SK-N-MC (cell line): ENCODE data around the gene RGS7.
"Not testable (repeated sequence)": the region's sequence is repeated elsewhere in the genome, so short reads cannot be mapped to it uniquely, and the experiment has no call there.

Source experiments
- DNase-seq: peaks from one replicate; pipeline ENCODE4 v3.0.0-alpha.2; 2011; ENCODE audit warnings: low read depth, low spot score
- H3K27ac ChIP-seq: fragments of 200-600 bp; sonication (generic); 2 replicates; pipeline ENCODE4 v1.5.1; 2016; ENCODE audit warnings: mixed run types
- H3K36me3 ChIP-seq: fragments of 200-600 bp; sonication (generic); 2 replicates; pipeline ENCODE4 v1.6.1; 2017; ENCODE audit warnings: antibody characterized with exemption, low read length, mixed read lengths; ENCODE audit not compliant: insufficient read depth
- H3K4me3 ChIP-seq: fragments of 200-600 bp; sonication (generic); 2 replicates; pipeline ENCODE4 v1.5.1; 2016
- H3K9ac ChIP-seq: fragments of 200-600 bp; sonication (generic); 2 replicates; pipeline ENCODE4 v1.8.0; 2017; ENCODE audit warnings: mixed run types, mixed read lengths; ENCODE audit not compliant: insufficient read length
- H3K9me3 ChIP-seq: fragments of 200-600 bp; sonication (generic); 2 replicates; pipeline ENCODE4 v1.6.1; 2017; ENCODE audit warnings: low read depth, mild to moderate bottlenecking, antibody characterized with exemption, low read length, moderate library complexity, mixed read lengths
- EZH2 ChIP-seq: fragments of 200-600 bp; sonication (generic); IDR thresholded peaks from one replicate; pipeline ENCODE4 v1.6.1; 2017; ENCODE audit warnings: antibody characterized with exemption
- FOXP2 ChIP-seq: optimal IDR thresholded peaks from 2 replicates; pipeline ENCODE3; 2011; ENCODE audit warnings: mild to moderate bottlenecking, moderate library complexity; ENCODE audit not compliant: insufficient read depth; ENCODE audit errors: extremely low read length, control extremely low read depth
- POLR2AphosphoS5 ChIP-seq: IDR thresholded peaks from 2 replicates; pipeline ENCODE4 v1.6.1; 2012; ENCODE audit warnings: mild to moderate bottlenecking, low read depth, low read length, borderline replicate concordance

Gene RGS7

GRCh38 chr1:240743705-240744104 lies 613.3 kb downstream of the RGS7 start:
- H3K4me3 ChIP-seq, result no peak overlapping the region
- no peak for TF ChIP-seq POLR2AphosphoS5
- TF ChIP-seq EZH2, result no peak
- no peak for TF ChIP-seq FOXP2
- H3K36me3 ChIP-seq, result no peaks in the 10 kb centered on the region
- DNase-seq, result no peak
- no peaks in the 10 kb centered on the region for H3K9me3 ChIP-seq
- H3K27ac ChIP-seq, result no peak overlapping the region
- H3K9ac ChIP-seq, result no peak overlapping the region

- no peak for DNase-seq
- Histone ChIP-seq H3K4me3 (no peak overlapping the region), H3K36me3 (no peaks in the 10 kb centered on the region), H3K9me3 (no peaks in the 10 kb centered on the region), H3K27ac (no peak overlapping the region), H3K9ac (no peak overlapping the region)
- TF ChIP-seq FOXP2 (no peak), POLR2AphosphoS5 (no peak), EZH2 (no peak)
Measured at GRCh38 chr1:240739754-240740153, 617.3 kb downstream of the RGS7 start.

- H3K9ac ChIP-seq, result no peak overlapping the region
- no peak for DNase-seq
- TF ChIP-seq FOXP2 (no peak), POLR2AphosphoS5 (no peak), EZH2 (no peak)
- H3K9me3 ChIP-seq, result no peaks in the 10 kb centered on the region
- H3K36me3 ChIP-seq, result no peaks in the 10 kb centered on the region
- no peak overlapping the region for H3K27ac ChIP-seq
- no peak overlapping the region for H3K4me3 ChIP-seq
Measured at GRCh38 chr1:240739139-240739538, 617.9 kb downstream of the RGS7 start.

GRCh38 chr1:240737766-240738265 lies 619.2 kb downstream of the RGS7 start:
- no peak for DNase-seq
- H3K27ac ChIP-seq, result no peak overlapping the region
- no peaks in the 10 kb centered on the region for H3K9me3 ChIP-seq
- no peak overlapping the region for H3K4me3 ChIP-seq
- H3K9ac ChIP-seq, result no peak overlapping the region
- TF ChIP-seq POLR2AphosphoS5 (no peak), FOXP2 (no peak), EZH2 (no peak)
- no peaks in the 10 kb centered on the region for H3K36me3 ChIP-seq

GRCh38 chr1:240737298-240737697 lies 619.7 kb downstream of the RGS7 start:
- TF ChIP-seq POLR2AphosphoS5 (no peak), EZH2 (no peak), FOXP2 (no peak)

GRCh38 chr1:240734705-240735104 lies 622.3 kb downstream of the RGS7 start:
- not testable (repeated sequence) for H3K36me3 ChIP-seq, H3K9ac ChIP-seq, H3K9me3 ChIP-seq, H3K27ac ChIP-seq, DNase-seq, H3K4me3 ChIP-seq

More at GRCh38 chr1:240737298-240737697, 619.7 kb downstream of the RGS7 start:
- H3K4me3 ChIP-seq, result no peak overlapping the region
- H3K9me3 ChIP-seq, result no peaks in the 10 kb centered on the region
- H3K9ac ChIP-seq, result no peak overlapping the region
- no peak for DNase-seq
- H3K36me3 ChIP-seq, result no peaks in the 10 kb centered on the region
- H3K27ac ChIP-seq, result no peak overlapping the region

GRCh38 chr1:240734001-240734400 lies 623.0 kb downstream of the RGS7 start:
- DNase-seq, result no peak
- H3K4me3 ChIP-seq, result no peak overlapping the region
- TF ChIP-seq POLR2AphosphoS5 (no peak), FOXP2 (no peak), EZH2 (no peak)
- no peak overlapping the region for H3K27ac ChIP-seq
- H3K9ac ChIP-seq, result no peak overlapping the region
- no peaks in the 10 kb centered on the region for H3K36me3 ChIP-seq
- H3K9me3 ChIP-seq, result no peaks in the 10 kb centered on the region

GRCh38 chr1:240732390-240732789 lies 624.6 kb downstream of the RGS7 start:
- H3K36me3 ChIP-seq, result no peaks in the 10 kb centered on the region
- H3K4me3 ChIP-seq, result no peak overlapping the region
- no peak overlapping the region for H3K27ac ChIP-seq
- no peak overlapping the region for H3K9ac ChIP-seq
- TF ChIP-seq POLR2AphosphoS5 (no peak), FOXP2 (no peak), EZH2 (no peak)
- DNase-seq, result peak; percentile 24
- no peaks in the 10 kb centered on the region for H3K9me3 ChIP-seq
